A549 treated with RU486 at 1 μM for 4 hours (cell line): ENCODE results near the gene MFRP. TPM values are rescaled to one million over a fixed set of nuclear protein-coding genes. Genes with fewer than 3 reads are reported as not detected.

Experiments
- total RNA-seq: library from RNA; stranded (reverse); fragments of 200-300 nt; extraction: Qiagen RNA extraction; gene quantifications from 5 replicates; pipeline ENCODE4 v1.2.3, GENCODE V29; 2022; ENCODE audit warnings: low read depth

The MFRP gene
- total RNA-seq, result not detected in 5 replicates

GRCh38 chr11:119346605-119347004, at the start of gene MFRP:
Gene MFRP, minus strand, starts transcription at chr11:119346705. Its CDS starts 192 bp downstream, at chr11:119346513.

GRCh38 chr11:119381181-119381988, 34.9 kb upstream of the MFRP start, which contains the start of gene USP2:
Gene USP2, minus strand, starts transcription at chr11:119381690. Its CDS starts 8,210 bp downstream, at chr11:119373480.

DNA sequence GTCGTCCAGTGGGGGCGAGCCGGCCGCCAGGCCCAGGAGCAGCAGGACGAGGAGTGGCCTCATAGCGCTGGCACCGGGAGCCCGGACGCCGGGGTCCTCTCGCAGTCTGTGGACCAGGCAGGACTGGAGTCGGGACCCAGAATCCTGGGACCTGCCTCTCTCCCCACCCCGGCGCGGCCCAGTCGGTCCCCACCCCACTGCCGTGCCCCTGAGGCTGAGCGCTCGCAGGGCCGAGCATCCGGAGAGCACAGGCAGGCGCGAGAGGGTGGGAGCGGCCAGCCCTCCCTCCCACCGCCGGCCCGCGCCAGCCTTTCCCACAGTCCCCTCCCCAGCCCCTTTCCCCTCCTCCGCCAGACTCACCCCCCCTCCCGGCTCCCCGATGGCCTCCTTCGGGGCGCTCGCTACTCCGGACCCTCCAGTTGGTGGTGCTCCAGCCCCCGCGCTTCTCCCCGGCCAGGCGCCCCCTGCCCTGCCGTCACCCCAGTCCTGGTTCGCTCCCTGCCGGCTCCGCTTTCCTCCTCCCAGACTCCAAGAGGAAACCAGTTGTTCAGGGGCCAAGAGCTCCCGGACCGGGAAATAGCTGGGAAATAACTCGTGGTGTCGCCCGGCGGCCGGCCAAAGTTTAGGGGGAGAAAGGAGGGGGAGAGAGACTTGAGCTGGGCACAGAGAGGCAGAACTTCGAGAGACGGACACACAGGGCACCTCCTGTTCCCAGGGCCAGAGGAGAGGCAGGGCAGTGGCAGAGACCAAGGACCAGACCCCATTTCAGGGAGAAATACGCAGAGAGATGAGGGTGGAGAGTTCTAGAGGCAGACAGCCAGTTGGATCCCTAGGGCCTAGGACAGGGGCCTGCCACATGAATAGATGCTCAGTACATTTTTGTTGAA, 5.9 kb downstream of the MFRP start, which contains the start of gene C1QTNF5:
C1QTNF5 (minus strand) TSS at position 549 of the 887 bp plus-strand sequence; CDS start at position 63, 486 bp downstream.

DNA sequence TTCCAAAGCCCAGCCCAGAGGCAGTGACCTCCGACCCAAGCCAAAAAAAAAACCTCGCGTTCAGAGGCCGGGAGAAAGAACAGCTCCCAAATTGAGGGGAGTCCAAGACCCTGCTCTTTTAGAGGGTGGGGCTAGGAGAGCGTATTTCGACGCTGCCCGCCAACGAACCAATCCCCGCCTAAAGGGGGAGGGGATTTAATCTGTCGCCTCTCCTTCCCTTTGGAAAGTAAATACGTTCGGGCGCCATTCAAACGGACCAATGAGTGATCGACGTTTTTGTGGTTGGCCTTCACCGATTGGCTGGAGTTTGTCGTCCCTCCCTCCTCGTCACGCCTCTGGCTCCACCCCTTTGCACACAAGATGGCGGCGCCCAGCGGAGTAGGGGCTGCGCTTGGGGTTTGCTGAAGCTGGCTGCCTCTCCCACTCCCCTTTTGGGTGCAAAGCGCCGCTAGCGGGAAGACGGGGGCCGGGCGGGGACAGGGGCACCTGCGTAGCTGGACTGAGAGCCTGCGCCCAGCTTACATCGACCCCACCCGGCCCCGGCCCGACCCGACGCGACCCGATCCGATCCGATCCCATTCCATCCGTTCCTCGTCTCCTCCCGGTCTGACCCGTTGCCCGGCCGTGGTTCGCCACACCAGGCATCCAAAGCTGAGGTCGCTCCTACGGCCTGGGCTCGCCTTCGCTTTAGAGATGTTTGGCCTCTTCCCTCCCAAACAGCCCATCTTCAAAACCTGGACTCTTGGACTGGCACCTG, 12.2 kb downstream of the MFRP start, which contains the start of gene RNF26:
RNF26 (plus strand) TSS at position 354 of the 757 bp plus-strand sequence. CDS start 596 bp downstream, outside the sequence.

DNA sequence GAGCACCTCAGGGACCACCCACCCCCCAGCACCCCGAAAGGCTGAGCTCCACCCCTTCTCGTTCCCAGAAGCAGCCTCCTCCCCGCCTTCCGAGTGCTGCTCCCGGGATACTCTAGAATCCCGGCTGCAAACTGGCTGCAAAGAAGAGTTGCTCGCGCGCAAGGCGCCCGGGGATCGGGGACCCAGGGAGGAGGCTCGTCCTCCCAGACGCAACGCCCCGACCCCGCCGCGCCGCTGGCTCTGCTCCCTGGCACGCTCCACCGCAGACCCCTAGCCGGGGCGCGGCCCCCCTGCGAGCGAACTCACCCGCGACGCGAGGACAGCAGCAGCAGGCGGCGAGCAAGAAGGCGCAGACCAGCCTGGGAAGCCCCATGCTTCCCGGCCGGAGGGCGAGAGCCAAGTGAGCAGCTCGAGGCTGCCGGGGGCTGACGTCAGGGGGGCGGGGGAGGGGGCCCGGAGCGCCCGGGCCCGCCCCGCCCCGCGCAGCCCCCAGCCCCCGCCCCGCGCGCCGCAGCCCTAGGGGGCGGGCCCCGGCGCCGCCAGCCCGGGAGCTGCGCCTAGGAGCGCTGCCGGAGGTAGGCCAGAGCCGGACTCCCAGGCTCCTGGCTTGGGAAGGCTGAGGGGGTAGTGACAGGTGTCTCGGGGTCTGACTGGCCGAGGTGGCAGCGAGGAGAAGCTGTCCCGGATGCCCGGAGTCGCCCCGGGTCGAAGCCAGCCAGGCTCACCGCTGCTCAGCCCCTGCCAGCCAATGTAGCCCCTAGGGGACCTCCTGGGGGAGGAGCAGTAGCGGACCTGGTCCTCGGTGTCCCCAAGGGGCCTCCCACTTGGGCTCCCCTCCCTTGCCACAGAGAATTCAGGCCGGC, 29.5 kb downstream of the MFRP start, which contains the start of gene MCAM:
MCAM (minus strand) TSS at position 402 of the 863 bp plus-strand sequence; CDS start at position 373, 29 bp downstream.

Other genes starting within 250 kb of the MFRP start
- 33.0 to 40.4 TPM (median 38.6 TPM) in 5 replicates for gene DPAGT1, start 244.9 kb downstream of the MFRP start, total RNA-seq
- gene C2CD2L, start 239.4 kb downstream of the MFRP start, total RNA-seq, result 4.9 to 7.1 TPM (median 6.0 TPM) in 5 replicates
- gene HINFP, start 225.1 kb downstream of the MFRP start, total RNA-seq, result 9.7 to 11.5 TPM (median 11.0 TPM) in 5 replicates
- gene ABCG4, start 197.7 kb downstream of the MFRP start, total RNA-seq, result 0.18 to 0.37 TPM (median 0.21 TPM) in 5 replicates
- gene NLRX1, start 178.0 kb downstream of the MFRP start, total RNA-seq, result 7.5 to 12.3 TPM (median 10.4 TPM) in 5 replicates
- 0.13 to 0.47 TPM (median 0.21 TPM) in 3 of 5 replicates, not detected in the others for gene NHERF4, start 161.2 kb downstream of the MFRP start, total RNA-seq
- 5.5 to 9.3 TPM (median 9.0 TPM) in 5 replicates for gene CBL, start 140.4 kb downstream of the MFRP start, total RNA-seq
- 9.4 to 11.7 TPM (median 10.6 TPM) in 5 replicates for gene MCAM, start 29.6 kb downstream of the MFRP start, total RNA-seq
- 27.6 to 41.9 TPM (median 37.2 TPM) in 5 replicates for gene RNF26, start 12.2 kb downstream of the MFRP start, total RNA-seq
- not detected in 5 replicates for gene C1QTNF5, start 5.8 kb downstream of the MFRP start, total RNA-seq
- 0.18 to 0.62 TPM (median 0.28 TPM) in 5 replicates for gene USP2, start 35.0 kb upstream of the MFRP start, total RNA-seq
- gene THY1, start 76.5 kb upstream of the MFRP start, total RNA-seq, result 12.0 to 18.2 TPM (median 12.7 TPM) in 5 replicates